GM21723 (cell line): ENCODE results near the gene GPR21.

Source experiments
- ATAC-seq: cut with Tn5 transposase; IDR thresholded peaks from one replicate; pipeline ENCODE4 v1.9.1; 2021; ENCODE audit warnings: mild to moderate bottlenecking, moderate library complexity; ENCODE audit not compliant: unreplicated experiment

Gene GPR21

DNA sequence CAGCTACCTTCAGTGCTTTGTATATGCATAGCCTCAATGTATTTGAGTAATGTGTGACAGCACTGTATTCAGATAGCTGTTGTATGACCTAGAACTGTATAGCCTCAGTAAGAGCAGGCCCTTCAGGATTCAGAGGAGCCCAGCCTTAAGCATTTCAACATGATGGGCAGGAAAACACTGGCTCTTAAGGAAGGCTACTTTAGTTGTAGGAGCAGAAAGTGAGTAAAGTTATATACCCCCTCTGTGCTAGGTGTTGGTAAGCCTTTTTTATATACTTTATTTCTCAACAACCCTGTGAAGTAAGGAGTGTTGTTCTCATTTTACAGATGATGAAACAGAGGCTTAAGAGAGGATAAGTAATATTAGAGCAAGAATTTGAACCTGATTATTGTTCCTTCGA lies 1.5 kb upstream of the GPR21 start:
- no peak for ATAC-seq

DNA sequence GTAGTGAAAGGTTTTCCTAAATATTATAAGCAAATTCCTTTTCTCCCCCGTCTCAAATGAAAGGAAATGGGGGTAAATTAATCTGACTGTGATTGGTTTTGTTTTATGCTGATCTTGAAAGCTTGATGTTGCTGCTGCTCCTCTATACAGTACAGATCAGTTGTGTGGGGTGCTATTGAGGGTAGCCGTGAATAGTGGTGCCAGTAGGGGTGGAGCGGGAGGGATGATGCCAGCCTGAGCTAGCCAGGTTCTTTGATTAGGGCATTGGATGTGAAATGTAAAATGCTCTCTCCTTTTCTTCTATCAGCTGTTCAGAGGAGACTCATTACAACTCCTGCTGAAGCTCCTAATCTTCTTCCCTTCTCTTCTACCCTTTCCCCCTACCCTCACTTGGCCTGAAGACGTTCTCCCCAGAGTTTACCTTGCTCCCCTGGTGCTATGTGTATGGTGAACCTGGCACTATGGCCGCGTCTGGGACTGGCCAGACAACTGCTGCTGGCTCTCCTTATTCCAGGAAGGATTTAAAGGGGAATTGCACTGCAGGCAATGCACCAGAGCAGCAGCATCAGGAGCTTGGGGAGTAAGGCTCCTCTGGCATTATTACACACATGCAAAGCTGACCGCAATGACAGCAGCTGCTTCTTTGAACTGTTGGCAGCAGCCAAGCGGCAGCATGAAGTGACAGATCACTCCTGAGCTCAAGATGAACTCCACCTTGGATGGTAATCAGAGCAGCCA lies 566 bp downstream of the GPR21 start:
- no peak for ATAC-seq

DNA sequence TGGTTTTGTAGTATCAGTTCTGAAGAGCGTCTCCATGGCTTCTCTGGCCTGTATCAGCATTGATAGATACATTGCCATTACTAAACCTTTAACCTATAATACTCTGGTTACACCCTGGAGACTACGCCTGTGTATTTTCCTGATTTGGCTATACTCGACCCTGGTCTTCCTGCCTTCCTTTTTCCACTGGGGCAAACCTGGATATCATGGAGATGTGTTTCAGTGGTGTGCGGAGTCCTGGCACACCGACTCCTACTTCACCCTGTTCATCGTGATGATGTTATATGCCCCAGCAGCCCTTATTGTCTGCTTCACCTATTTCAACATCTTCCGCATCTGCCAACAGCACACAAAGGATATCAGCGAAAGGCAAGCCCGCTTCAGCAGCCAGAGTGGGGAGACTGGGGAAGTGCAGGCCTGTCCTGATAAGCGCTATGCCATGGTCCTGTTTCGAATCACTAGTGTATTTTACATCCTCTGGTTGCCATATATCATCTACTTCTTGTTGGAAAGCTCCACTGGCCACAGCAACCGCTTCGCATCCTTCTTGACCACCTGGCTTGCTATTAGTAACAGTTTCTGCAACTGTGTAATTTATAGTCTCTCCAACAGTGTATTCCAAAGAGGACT lies 1.5 kb downstream of the GPR21 start:
- ATAC-seq, result no peak

DNA sequence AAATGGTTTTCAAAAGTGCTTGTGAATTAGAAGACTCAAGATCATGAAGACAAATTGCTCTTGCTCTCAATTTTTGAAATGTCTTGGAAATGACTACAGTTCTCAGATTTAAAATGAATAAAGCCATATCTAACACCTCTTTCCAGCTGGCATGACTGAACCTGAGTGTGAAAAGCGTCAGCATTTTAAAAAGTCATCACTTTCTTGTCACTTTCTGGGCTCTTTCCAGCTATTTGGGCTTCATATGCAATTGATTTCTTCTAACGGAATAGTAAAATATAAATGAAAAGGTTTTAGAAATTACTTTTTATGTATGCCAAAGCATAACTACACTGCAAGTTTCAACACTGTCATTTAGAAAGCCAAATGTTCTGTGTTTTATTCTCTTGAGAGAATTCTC lies 2.3 kb downstream of the GPR21 start:
- ATAC-seq, result no peak

DNA sequence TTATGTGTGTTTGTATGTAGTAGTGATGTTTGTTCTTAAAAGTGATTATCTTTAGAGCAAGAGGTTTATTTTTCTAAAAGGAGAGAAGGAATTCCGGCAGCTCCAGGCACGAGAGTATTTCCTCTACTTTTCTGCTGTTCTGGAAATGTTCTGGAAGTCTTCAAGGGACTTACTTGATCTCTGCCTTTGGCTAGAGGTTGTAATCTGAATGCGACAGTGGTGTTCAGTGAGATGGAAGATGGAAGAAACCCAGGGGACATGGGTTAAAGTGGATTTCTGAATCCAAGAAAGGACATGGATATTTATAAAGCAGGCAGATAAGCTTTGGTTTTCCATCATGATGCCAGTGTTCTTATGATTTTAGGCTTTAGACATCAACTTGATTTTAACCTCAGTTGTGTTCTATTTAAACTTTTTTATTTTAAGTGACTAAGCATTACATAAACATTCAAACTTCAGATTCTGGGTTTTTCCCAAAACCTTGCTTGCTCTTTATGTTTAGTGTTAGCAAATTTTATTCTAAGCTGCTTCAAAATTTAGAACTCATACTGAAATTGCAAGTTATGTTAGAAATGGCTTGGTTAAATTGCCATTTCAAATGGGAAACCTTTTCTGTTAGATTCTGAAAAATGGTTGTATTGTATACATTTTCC lies 3.6 kb downstream of the GPR21 start:
- no peak for ATAC-seq

DNA sequence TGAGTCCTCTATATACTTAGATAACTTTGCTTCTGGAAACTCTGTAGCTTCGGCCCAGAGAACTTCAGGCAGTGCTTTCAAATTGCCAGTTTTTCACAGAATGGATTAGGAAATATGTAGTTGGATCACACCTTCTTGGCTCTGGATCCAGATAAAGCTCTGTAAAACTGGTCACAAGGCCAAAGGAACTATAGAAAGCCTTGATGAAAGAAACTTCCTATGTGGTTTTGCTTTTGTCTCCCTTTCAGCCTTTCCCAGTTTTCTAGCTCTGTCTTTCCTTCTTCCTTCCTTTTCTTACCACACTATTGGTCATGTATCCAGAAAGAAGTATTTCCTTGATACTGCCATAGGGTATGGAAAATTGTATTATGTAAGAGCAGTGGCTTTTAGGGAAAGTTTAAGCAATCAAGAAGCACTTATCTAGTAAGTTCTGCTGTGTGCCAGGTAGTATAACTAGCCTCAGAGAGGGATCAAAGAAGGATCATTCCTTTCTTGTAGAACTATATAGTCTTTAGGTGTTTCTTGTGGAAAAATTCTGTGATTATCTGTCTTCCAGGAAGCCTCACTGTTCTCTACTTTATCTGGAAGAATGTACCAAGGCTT lies 6.3 kb downstream of the GPR21 start:
- no peak for ATAC-seq

DNA sequence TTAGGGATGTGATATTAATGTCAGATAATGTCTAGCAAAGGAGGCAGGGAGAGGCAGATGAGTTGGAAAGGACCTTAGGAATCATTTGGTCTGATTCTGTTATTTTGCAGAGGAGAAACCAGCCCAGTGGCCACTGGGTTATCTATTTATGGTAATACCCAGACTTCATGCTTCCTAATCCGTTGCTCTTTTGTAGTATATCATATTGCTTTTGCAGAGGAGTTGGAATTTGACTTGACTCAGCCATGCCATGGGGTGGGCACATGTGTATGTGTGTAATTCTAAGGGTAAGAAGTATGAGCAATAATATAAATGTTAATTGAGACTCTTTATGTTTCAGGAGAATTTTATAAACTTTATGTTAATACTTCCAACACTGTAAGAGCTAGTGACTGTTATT lies 7.3 kb downstream of the GPR21 start:
- ATAC-seq, result no peak

DNA sequence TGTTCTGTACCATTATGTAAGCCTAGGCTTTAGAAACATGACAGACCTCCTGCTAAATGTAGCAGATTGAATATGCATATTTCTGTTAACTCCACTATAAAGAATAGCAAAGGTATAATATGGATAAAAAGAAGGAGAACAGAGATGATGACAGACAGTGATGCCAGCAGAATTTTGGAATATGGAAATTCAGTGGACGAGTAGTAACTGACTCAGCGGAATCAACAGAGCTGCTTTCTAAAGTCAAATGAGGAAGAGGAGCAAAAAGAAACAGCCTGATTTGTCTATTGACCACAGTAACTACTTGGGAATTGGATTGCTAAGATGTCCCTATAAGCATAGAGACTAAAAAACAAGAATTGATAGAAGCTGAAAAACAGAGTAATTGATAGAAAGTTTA lies 8.0 kb downstream of the GPR21 start:
- ATAC-seq, result no peak

DNA sequence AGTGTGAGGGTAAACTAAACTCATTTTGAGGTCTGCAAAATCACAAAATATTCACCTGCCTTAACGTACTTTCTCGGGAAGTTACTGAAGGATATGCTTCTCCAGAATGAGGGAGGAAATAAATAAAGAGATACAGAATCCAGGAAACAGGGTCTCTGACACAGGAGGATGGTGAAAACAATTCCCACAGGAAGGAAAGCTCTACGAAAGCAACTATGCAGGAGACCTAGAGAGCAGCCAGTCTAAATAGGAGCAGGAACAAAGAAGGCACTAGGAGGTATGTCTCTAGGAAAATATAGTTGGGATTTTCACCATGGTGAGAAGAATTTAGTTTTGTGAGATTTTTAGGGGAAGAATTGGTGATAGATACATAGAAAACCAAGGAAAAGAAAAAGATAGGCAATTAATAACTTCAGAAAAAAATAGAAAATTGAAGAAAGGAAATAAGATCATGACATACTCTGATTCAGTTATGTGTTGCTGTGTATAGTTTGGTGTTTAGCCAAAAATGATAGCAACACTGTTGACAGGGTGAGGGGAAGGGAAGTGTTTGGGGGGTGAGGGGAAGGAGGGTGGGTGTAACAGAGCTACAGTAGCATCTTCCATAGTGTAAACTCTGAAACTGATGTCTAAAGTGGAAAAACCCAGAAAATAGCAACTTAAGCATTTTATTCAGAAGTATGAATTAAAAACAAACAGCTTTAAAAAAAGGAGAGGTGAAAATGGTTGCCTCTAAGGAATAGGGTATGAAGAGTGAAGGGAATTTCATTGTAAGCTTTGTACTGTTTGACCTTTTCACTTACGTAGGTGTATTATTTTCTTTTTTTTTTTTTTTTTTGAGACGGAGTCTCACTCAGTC lies 9.8 kb downstream of the GPR21 start:
- ATAC-seq, result no peak

DNA sequence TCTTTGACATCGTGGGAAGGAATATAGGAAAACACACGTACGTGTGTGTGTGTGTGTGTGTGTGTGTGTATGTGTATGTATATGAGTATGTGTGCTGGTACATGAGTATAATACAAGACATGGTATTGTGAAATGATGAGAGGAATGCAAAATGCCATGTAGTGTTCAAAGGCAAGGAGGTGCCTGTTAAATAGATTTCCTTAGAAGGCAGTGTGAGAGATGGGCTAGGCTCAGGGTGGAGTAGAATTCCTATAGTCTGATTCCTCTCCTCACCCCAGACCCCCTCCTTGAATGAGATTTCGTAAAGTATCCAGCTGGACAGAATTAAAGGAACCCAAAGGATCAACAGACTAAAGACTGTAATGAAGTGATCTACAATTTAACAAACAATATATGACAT lies 11.1 kb downstream of the GPR21 start:
- no peak for ATAC-seq

DNA sequence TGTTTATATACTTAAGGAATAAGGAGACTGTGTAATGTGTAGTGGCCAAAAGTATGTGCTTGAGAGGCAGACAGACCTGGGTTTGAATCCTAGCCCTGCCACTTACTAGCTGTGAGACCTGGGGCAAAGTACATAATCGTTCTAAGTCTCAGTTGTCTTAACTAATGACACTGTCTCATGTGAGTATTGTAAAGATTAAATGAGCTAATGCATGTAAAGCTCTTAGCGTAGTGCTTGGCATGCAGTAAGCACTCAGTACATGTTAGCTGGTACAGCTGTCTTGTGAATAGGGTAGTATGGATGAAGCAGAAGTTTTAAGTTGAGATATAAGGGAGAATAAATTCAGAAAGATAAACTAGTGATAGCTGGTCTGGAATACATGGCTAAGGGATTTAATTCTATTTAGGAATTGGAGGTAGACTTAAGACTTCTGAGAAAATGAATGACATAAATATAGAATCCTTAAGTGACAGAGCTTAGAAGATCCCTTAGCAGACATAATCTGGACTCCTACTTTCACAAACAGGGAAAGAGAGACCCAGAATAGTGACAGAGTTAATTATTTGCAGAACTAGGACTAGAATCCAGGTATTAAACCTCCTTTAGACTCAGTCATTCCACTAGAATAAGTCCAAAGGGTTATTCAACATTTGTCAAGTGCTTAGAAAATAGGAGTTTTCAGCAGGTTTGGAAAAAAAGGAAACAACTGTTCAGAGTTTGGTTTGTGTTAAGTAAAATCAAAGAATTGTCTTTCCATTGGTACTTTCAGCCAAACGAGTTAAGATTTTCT lies 13.1 kb downstream of the GPR21 start:
- no peak for ATAC-seq

DNA sequence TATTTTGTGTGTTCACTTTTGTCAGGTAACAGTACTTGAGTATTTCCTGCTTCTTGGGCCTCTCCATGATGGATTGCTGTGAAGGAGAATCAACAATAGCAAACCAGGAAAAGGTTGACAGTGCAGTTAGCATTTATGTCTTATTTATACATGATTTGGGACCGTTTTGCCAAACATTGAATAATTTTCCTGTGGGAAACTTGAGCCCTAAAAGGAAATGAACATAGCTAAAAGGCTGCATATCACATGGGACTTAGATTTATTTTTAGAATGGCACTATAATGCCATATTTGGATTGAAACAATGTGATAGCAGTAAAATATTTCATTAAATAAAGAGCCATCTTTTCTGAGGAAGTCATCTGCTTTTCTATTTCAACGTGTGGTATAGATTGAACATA lies 15.3 kb downstream of the GPR21 start:
- ATAC-seq, result no peak

DNA sequence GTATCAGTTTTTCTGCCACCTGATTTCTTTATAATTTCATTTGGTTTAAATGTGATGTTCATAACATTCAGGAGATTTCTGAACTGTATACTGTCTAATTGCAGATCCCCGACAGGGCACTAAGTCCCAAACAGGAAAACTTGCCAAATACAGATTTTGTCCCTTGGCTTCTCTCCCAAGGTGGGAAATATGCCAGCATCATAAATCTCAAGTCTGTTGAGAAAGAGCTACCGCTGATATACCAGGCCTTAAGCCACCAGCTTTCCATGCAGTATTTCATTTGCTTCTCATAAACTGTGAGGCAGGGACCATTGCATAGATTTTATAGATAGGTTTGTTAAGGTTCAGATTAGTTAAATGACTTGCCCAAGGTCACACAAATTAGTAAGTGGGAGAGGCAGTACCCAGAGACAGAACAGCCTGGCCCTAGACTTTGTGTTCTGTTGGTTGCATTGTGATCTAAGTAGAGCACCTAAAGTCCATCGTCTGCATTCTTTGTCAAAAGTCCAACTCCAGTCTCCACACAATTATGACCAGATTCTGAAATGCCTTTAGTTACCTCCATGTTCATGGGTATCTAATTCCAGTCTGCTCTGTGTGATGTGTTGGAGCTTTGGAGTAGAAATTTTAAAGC lies 16.2 kb downstream of the GPR21 start:
- no peak for ATAC-seq

DNA sequence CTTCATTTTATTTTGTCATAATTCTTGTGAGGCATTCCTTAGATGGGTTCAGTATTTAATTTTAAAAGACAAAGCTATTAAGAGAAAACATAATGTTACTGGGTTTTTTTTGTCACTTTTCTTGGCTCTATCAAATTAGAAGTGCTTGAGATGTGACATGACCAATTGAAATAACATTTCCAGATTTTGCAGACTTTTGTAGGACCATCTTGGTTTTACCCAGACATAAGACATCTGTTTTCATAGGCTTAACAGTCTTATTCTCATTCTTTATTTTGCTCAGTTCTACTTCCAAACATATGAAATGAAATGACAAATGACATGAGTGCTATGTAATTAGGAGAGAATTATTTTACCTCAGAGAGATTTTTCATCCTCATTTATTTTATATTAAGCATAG lies 19.6 kb downstream of the GPR21 start:
- no peak for ATAC-seq

DNA sequence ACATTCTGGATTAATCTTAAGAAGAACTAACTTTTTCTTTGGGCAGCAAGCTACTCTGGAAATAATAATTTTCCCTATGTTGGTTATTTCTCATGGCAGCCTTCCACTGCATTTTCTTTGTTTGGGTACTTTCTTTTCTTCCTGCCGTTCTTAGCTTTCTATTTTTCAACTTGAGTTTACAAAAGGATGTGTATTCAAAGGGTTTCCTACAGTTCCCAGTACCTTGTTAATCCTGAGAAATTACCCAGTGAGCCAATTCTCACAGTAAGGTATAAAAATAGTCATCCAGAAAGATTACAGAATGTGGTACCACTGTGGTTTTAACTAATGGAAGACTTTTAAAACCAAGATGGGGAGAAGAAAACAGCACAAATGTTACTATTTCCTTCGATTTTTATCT lies 20.2 kb downstream of the GPR21 start:
- ATAC-seq, result no peak

DNA sequence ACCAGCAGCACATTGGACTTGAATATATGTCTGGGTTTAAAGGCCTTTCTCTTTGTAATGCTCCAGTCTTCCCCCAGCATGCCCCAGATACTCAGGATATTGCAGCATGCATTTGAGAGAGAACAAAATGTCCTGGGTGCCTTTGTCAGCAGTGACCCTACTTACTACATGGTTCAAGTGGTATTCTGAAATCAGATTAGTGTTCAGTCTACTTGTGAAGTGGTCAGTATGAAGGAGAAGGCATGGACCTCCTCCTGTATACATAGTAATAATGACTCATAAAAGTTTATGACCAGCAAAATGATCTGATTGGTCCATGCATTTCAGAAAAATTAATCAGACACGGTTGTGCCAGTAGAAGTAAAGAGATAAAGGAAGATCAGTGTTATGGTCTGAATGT lies 25.4 kb downstream of the GPR21 start:
- no peak for ATAC-seq

DNA sequence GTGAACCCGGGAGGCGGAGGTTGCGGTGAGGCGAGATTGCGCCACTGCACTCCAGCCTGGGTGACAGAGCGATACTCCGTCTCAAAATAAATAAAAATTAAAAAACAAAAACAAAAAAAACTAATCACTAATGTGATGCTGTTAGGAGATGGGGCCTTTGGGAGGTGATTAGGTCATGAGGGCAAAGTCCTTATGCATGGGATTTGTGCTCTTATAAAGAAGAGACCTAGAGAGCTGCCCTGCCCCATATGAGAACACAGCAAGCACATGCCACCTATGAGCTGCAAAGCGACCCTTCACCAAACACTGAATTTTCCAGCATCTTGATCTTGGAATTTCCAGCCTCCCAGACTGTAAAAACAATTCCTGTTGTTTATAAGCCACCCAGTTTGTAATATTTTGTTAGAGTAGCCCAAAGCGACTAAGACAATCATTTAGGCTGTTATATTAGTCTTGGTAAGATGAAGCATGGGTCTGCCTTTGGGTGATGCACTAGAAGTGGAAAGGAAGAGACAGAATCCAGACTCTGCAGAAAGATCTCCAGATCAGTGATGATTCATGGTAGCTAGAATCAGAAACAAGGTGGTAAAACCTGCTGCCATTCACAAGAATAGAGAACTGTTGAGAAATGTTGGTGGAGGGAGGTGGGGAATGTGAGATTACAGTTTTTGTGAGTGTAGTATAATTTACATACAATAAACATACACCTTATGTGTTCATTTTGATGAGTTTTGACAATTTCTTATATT lies 26.2 kb downstream of the GPR21 start:
- no peak for ATAC-seq

DNA sequence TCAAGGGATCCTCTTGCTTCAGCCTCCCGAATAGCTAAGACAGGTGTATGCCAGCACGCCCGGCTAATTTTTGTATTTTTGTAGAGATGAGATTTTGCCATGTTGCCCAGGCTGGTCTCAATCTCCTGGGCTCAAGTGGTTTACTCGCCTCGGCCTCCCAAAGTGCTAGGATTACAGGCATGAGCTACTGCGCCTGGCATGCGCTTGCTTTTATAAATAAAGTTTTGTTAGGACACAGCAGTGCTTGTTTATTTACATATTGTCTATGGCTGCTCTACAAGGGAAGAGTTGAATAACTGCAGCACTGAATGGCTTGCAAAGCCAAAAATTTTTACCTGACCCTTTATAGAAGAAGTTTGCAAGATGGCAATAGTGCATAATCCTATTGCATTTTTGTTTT lies 27.7 kb downstream of the GPR21 start:
- ATAC-seq, result no peak
